CMK (cell line): ENCODE measurements around the gene DEUP1.

Experiments used
- DNase-seq: peaks from one replicate; pipeline ENCODE4 v3.0.0-alpha.2; 2010; ENCODE audit warnings: low read depth

Gene DEUP1

GRCh38 chr11:93478841-93479240 is 148.3 kb downstream of the DEUP1 start:
- DNase-seq = no peak

DNA sequence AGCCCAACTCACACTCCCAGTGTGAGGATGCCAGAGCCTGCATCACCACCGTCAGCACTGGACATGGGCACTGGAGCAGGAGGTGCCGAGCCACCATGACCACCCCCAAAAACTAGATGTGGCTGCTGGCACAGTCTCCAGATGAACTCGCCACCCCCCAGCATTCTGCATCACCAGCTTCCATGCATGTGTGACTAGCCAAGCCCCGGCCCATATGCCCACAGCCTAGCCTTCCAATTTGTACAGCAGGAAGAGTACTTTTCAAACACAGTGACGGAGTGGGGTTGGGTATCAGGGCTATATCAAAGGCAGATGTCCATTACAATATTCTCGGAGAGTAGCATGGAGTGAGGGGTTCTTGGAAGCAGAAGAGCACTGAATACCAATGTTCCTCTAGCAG is 149.7 kb downstream of the DEUP1 start:
- DNase-seq = no peak

- DNase-seq = no peak
Measured at GRCh38 chr11:93480756-93481155, 150.2 kb downstream of the DEUP1 start.

- no peak for DNase-seq
Measured at GRCh38 chr11:93481279-93481678, 150.7 kb downstream of the DEUP1 start.

- DNase-seq = no peak
Measured at GRCh38 chr11:93481696-93482095, 151.2 kb downstream of the DEUP1 start.

DNA sequence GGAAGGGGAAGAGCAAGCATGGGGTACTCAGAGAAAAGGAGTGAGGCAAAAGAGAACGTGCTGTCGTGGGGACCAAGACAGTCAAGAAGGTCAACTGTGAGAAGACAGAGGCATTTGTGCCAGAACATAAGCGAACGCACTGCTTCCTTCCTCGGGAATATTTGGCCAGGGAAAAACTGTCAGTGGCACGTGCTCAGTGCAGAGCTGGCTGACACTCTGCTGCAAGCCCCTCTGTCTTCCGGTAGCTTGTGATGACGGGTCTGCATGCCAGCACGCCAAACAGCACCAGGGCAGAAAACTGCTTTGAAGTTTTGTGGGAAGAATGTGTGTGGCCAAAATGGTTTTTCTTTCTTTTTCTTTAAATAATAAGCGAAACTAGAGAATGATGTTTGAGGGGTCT is 152.0 kb downstream of the DEUP1 start:
- DNase-seq = no peak

- DNase-seq = no peak
Measured at GRCh38 chr11:93484716-93485115, 154.2 kb downstream of the DEUP1 start.

DNA sequence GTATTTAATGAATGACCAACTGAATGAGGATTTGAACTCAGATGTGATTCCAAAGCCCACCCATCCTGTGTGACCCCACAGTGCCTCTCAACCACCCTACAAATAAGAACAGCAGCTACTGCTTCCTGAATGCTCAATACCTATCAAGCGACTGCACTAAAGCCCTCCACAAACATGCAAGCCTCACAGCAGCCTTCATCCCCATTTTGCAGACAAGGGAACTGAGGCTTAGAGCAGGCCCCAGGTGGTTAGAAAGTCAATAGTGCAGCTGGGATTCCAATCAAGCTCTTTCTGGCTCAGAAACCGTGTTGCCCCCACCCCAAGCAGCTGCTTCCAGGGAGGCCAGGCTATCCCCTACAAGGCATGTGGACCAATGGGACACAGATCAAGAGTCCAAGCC is 155.4 kb downstream of the DEUP1 start:
- DNase-seq = no peak

DNA sequence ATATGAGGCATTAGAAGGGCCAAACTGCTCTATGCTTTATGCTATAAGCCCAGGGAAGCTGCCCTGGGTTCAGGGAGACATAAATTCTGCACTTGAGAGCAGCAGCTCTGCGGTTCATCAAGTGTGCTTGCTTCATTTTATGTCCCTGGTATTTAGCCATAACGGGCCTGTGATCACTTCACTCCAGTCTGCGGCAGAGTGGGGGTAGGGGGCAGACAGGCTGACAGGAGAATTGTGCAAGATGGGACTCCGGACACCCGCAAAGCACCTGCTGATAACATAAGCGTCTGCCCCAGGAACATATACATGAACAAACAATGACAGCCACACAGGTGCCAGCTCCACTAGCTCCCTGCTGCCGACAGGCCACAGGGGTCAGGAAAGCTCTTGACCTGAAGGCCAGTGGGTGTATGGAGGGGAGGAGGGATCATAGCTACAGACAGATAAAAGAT is 156.5 kb downstream of the DEUP1 start:
- no peak for DNase-seq
